DOHH2 (cell line): Measurements from ENCODE around the gene AKT2.

Source experiments
- H3F3A ChIP-seq: fragments of 200-600 bp; sonication (generic), shearing (Covaris generic); 2 replicates; pipeline ENCODE4 v1.6.0; 2016; ENCODE audit warnings: antibody characterized with exemption, mild to moderate bottlenecking; ENCODE audit not compliant: control insufficient read depth, insufficient read depth
- H3K27ac ChIP-seq: fragments of 200-600 bp; sonication (generic); 2 replicates; pipeline ENCODE4 v1.5.1; 2014; ENCODE audit warnings: low read depth, mild to moderate bottlenecking, low read length, moderate library complexity
- H3K27me3 ChIP-seq: fragments of 200-600 bp; sonication (generic); 2 replicates; pipeline ENCODE4 v1.6.1; 2014; ENCODE audit warnings: mild to moderate bottlenecking, low read length, mixed read lengths; ENCODE audit not compliant: control insufficient read depth
- H3K36me3 ChIP-seq: fragments of 200-600 bp; sonication (generic); 2 replicates; pipeline ENCODE4 v1.6.1; 2014; ENCODE audit warnings: mild to moderate bottlenecking, low read length, moderate library complexity, mixed read lengths; ENCODE audit not compliant: control insufficient read depth
- H3K4me1 ChIP-seq: fragments of 200-600 bp; sonication (generic); 2 replicates; pipeline ENCODE4 v1.6.1; 2014; ENCODE audit warnings: mild to moderate bottlenecking, low read length, mixed read lengths; ENCODE audit not compliant: control insufficient read depth
- H3K4me2 ChIP-seq: fragments of 200-600 bp; sonication (generic); 2 replicates; pipeline ENCODE4 v1.6.0; 2014; ENCODE audit warnings: mild to moderate bottlenecking, low read length, moderate library complexity
- H3K4me3 ChIP-seq: fragments of 200-600 bp; sonication (generic); 2 replicates; pipeline ENCODE4 v1.5.1; 2014; ENCODE audit warnings: mild to moderate bottlenecking, low read length, mixed read lengths
- H3K79me2 ChIP-seq: fragments of 200-600 bp; sonication (generic); 2 replicates; pipeline ENCODE4 v1.6.1; 2014; ENCODE audit warnings: mild to moderate bottlenecking, low read length, mixed read lengths; ENCODE audit not compliant: control insufficient read depth
- H3K9me2 ChIP-seq: fragments of 200-600 bp; sonication (generic); replicated peaks from 2 replicates; pipeline ENCODE4 v1.6.1; 2014; ENCODE audit warnings: mild to moderate bottlenecking, low read length, mixed read lengths; ENCODE audit not compliant: control insufficient read depth
- H3K9me3 ChIP-seq: fragments of 200-600 bp; sonication (generic); 2 replicates; pipeline ENCODE4 v1.6.1; 2014; ENCODE audit warnings: antibody characterized with exemption, low read length, mixed read lengths; ENCODE audit not compliant: control insufficient read depth, insufficient read depth
- H4K20me1 ChIP-seq: fragments of 200-600 bp; sonication (generic); 2 replicates; pipeline ENCODE4 v1.6.0; 2014; ENCODE audit warnings: low read depth, mild to moderate bottlenecking, antibody characterized with exemption, low read length, moderate library complexity; ENCODE audit not compliant: control insufficient read depth, insufficient read depth
- EZH2phosphoT487 ChIP-seq: fragments of 200-600 bp; sonication (generic); IDR thresholded peaks from 2 replicates; pipeline ENCODE4 v1.6.1; 2017; ENCODE audit warnings: borderline replicate concordance, mild to moderate bottlenecking, antibody characterized with exemption, low read length, moderate library complexity, mixed read lengths
- TF ChIP-seq, protein P1 (sequence below): fragments of 200-600 bp; sonication (generic); IDR thresholded peaks from one replicate; pipeline ENCODE4 v1.5.1; 2014; ENCODE audit warnings: antibody characterized with exemption, mild to moderate bottlenecking, low read depth, low read length; ENCODE audit not compliant: poor library complexity, severe bottlenecking

AKT2 gene

DNA sequence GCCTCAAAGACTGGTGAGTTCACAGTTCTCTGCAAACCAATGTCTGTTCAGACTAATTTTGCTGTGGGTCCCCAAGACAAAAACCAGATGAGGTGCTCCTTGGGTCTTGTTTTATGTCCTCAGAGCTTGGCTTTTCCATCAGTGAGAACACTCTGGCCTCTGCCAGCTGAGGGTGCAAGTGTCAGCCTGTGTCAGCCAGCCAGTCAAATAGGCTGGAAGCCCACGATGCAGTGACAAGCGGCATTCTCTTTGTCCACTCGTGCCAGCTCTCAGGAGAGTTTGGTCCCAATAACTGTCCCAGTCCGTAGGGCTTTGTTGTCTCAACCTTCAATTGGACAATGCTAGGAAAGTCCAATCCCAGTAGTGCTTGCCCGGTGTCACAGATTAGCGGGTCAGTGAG, 9.4 kb upstream of the AKT2 start:
- Histone ChIP-seq H3K4me3 (no peak overlapping the region), H4K20me1 (no peaks in the 10 kb centered on the region), H3K9me3 (no peaks in the 10 kb centered on the region), H3K36me3 (no peaks in the 10 kb centered on the region), H3K27ac (no peak overlapping the region), H3F3A (0 out of 2 replicates have a peak, but pooled peaks cover 2% of the 10 kb centered on the region), H3K27me3 (no peaks in the 10 kb centered on the region), H3K9me2 (no peaks in the 10 kb centered on the region), H3K79me2 (no peaks in the 10 kb centered on the region), H3K4me1 (no peaks in the 10 kb centered on the region), H3K4me2 (no peak overlapping the region)
- TF ChIP-seq, protein P1, sequence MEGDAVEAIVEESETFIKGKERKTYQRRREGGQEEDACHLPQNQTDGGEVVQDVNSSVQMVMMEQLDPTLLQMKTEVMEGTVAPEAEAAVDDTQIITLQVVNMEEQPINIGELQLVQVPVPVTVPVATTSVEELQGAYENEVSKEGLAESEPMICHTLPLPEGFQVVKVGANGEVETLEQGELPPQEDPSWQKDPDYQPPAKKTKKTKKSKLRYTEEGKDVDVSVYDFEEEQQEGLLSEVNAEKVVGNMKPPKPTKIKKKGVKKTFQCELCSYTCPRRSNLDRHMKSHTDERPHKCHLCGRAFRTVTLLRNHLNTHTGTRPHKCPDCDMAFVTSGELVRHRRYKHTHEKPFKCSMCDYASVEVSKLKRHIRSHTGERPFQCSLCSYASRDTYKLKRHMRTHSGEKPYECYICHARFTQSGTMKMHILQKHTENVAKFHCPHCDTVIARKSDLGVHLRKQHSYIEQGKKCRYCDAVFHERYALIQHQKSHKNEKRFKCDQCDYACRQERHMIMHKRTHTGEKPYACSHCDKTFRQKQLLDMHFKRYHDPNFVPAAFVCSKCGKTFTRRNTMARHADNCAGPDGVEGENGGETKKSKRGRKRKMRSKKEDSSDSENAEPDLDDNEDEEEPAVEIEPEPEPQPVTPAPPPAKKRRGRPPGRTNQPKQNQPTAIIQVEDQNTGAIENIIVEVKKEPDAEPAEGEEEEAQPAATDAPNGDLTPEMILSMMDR = no peak
- no peak for TF ChIP-seq EZH2phosphoT487

DNA sequence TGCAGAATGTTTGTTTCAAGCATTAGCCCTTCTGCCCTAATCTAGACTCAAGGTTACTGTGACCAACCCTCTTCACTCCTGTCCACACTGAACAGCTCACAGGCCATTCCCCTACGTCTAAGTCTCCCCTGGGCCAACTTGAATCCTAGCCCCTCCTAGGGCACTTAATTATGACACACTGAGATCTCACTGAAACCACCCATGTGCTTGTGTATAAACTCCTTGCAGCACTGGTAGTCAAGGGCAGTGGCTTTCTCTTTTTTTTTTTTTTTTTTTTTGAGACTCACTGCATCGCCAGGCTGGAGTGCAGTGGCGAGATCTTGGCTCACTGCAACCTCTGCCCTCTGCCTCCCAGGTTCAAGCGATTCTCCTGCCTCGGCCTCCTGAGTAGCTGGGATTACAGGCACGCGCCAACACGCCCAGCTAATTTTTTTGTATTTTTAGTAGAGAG, 1.9 kb upstream of the AKT2 start:
- Histone ChIP-seq H3F3A (peaks cover 10% of the 10 kb centered on the region), H3K27me3 (no peaks in the 10 kb centered on the region), H3K9me3 (no peaks in the 10 kb centered on the region), H3K79me2 (peaks cover 28% of the 10 kb centered on the region), H3K36me3 (peaks cover 19% of the 10 kb centered on the region), H3K4me2 (no peak overlapping the region), H3K9me2 (no peaks in the 10 kb centered on the region), H4K20me1 (0 out of 2 replicates have a peak, but pooled peaks cover 5% of the 10 kb centered on the region), H3K27ac (peak overlapping the region; percentile 84; the same call in 1 of the 2 replicates), H3K4me3 (no peak overlapping the region), H3K4me1 (peaks cover 36% of the 10 kb centered on the region)
- TF ChIP-seq EZH2phosphoT487 = no peak
- TF ChIP-seq, protein P1 = no peak

DNA sequence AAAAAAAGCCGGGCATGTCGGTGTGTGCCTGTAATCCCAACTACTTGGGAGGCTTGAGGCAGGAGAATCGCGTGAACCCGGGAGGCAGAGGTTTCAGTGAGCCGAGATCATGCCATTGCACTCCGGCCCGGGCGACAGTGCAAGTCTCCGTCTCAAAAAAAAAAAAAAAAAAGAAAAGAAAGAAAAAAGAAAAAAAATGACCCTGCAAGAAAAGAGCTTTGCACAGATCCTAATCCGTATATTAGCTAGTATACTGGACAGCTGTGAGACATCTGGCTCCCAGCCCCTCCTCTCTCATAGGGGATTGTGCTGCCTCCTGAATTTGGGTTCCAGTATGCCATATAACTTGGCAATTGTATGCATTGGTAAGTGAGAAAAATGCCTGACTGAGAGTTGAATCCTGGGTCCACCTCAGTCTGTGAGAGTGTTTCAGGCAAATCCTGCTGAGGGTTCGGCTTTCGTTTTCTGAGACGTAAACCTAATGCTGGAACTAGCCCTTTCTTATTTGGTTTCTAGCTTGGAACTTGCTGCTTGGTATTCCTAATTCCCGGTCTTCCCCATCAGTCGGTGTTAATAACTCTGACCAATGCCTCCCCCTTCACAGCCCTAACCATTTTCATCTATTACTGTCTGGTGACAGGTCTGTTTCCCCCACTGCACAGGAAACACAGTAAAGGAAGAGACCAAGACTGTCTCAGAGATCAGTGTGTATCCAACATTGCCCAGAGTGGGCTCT, 1.3 kb upstream of the AKT2 start:
- Histone ChIP-seq H3K36me3 (peaks cover 25% of the 10 kb centered on the region), H3K4me1 (peaks cover 42% of the 10 kb centered on the region), H3K9me3 (no peaks in the 10 kb centered on the region), H3K79me2 (peaks cover 34% of the 10 kb centered on the region), H3K4me3 (peak overlapping the region; percentile 70), H4K20me1 (0 out of 2 replicates have a peak, but pooled peaks cover 5% of the 10 kb centered on the region), H3K9me2 (no peaks in the 10 kb centered on the region), H3K4me2 (peak overlapping the region; percentile 81), H3F3A (peaks cover 10% of the 10 kb centered on the region), H3K27ac (peak overlapping the region; percentile 84), H3K27me3 (no peaks in the 10 kb centered on the region)
- TF ChIP-seq, protein P1 = no peak
- TF ChIP-seq EZH2phosphoT487 = no peak
